GM13977 (cell line): Measurements from ENCODE around the gene CNGA4.

Source experiments
- DNase-seq: peaks from one replicate; pipeline ENCODE4 v3.0.0; 2012; ENCODE audit warnings: low spot score
- CTCF ChIP-seq: IDR thresholded peaks from 2 replicates; pipeline ENCODE4 v1.5.1; 2012; ENCODE audit warnings: mild to moderate bottlenecking, control low read depth; ENCODE audit not compliant: insufficient read depth; ENCODE audit errors: extremely low read depth, missing control alignments
- in situ Hi-C: fragments of 300-500 bp; cut with MboI; formaldehyde crosslinking; loops from one replicate; pipeline ENCODE4 v1.12.0; 2022; ENCODE audit warnings: low sequenced_read_pairs, low pct_unique_long_range_greater_than_20kb, mixed read lengths, inconsistent platforms; ENCODE audit not compliant: unreplicated experiment

Gene CNGA4

DNA sequence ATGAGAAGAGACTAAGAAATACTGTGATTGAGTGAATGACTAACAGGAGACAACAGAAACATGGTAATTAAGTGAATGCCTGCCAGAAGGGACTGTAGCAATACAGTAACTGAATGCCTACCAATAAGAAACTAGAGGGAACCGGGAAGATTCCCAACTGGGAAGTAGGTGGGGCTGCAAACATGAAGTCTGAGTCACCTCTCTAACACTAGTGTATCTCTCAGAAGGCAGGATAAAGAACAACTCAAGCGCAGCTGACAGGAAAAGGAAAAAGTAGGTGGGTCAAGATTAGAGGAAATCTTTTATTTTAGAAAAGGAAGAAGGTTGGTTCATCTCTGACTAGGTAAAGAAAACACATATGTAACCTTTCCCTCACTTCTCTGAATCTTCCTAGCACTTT, 19.5 kb upstream of the CNGA4 start:
- DNase-seq: no peak
- no peak for TF ChIP-seq CTCF
- in situ Hi-C loops: no loop called here

DNA sequence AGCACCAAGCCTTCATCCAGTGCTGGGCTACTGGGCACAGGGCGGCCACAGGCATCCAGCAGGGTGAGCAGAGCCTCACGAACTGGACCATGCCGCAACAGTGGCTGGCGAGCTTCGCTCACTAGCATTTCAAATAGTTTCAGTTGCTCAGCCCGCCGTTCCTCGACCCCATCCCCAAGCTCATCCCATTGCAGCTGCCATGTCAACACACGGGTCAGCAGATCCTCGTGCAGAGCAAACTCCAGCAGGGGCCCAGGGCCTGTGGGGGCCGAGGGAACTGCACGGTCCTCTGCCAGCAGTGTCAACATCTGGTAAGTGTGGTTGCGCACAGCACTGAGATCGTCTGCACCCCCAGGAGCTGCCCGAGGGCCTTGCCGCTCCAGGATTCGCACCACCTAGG, 15.0 kb upstream of the CNGA4 start:
- TF ChIP-seq CTCF: no peak
- in situ Hi-C loops: no loop called here
- DNase-seq: no peak

- no peak for TF ChIP-seq CTCF
- no peak for DNase-seq
- in situ Hi-C loops: no loop called here
Observed at GRCh38 chr11:6224421-6224820, 14.5 kb upstream of the CNGA4 start.

- DNase-seq: no peak
- in situ Hi-C loops: no loop called here
- TF ChIP-seq CTCF: no peak
Observed at GRCh38 chr11:6225024-6225423, 13.9 kb upstream of the CNGA4 start.

DNA sequence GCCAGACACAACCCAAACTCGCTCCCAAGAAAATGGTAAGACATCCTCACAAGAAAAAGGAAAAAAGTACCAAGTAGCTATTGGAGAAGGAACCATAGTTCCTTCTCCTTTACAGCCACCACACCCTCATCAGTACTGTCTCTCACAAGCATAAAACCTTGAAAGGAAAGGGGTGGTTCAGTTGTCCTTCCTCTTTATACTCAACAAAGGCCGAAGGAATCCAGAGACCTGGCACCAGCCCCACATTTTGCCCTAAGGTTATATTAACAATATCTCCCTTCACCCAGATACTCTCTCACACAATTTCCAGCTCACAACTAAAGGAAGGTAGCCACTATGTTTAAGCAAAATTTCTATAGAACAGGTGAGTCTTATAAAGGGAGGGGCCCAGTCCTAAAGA, 13.0 kb upstream of the CNGA4 start:
- in situ Hi-C loops: no loop called here
- DNase-seq: no peak

GRCh38 chr11:6228520-6228919, 10.4 kb upstream of the CNGA4 start:
- DNase-seq: no peak
- no peak for TF ChIP-seq CTCF
- in situ Hi-C loops: no loop called here

More for the DNA sequence above, 13.0 kb upstream of the CNGA4 start:
- TF ChIP-seq CTCF: no peak

DNA sequence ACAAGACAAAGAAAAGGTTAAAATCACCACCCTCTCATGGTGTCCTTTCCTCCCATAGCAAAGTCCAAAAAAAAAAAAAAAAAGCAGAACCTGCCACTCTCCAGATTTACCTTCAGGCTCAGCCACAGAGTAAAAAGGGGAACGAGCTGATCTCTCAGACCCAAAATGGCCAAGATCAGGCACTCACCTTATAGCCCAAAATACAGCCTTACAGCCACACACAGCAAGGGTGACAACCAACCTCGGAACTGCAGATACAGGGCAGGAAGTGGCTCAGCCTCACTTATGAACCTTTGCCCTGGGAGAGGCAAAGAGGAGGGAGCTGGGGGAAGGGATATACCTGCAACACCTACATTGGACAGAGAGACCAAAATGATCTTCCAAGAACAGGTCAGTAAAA, 9.0 kb upstream of the CNGA4 start:
- in situ Hi-C loops: no loop called here
- TF ChIP-seq CTCF: no peak
- DNase-seq: no peak
